Caco-2 (cell line): ENCODE measurements around the gene FNDC3B. TPM values are rescaled to one million over a fixed set of nuclear protein-coding genes. Genes with fewer than 3 reads are reported as not detected.

ENCODE experiments used
- BruUV-seq: library from RNA; stranded (reverse); fragments of 400-500 nt; replicated peaks from 2 replicates; lab custom pipeline; 2021; lab: Mats Ljungman, UMichigan
- CTCF ChIA-PET: fragments of 300-600 bp; sonication (Branson Sonifier 250); formaldehyde crosslinking; loops from one replicate; lab custom pipeline; 2022; ENCODE audit warnings: antibody characterized with exemption; lab: Charles Lee
- POLR2A ChIA-PET: fragments of 300-600 bp; sonication (Branson Sonifier 250); formaldehyde crosslinking; loops from one replicate; lab custom pipeline; 2022; ENCODE audit warnings: antibody characterized with exemption; lab: Charles Lee
- DNase-seq, 2 experiments: peaks; one replicate each; pipeline versions ENCODE4 v3.0.0 to v3.0.0-alpha.2; 2020 to 2022
- H3K27me3 ChIP-seq: replicated peaks from 2 replicates; pipeline ENCODE4 v1.6.0; 2011; ENCODE audit warnings: low read length; ENCODE audit not compliant: control insufficient read depth, insufficient read depth
- H3K36me3 ChIP-seq: 2 replicates; pipeline ENCODE4 v1.5.1; 2011; ENCODE audit warnings: low read length; ENCODE audit not compliant: control insufficient read depth, insufficient read depth
- H3K4me1 ChIP-seq: fragments of 250-450 bp; sonication (Bioruptor Pico); 2 replicates; pipeline ENCODE4 v1.5.1; 2020; ENCODE audit warnings: mild to moderate bottlenecking
- H3K4me3 ChIP-seq: 2 replicates; pipeline ENCODE4 v1.5.1; 2011; ENCODE audit warnings: low read depth, mild to moderate bottlenecking, control low read depth, low read length
- H3K9me3 ChIP-seq: fragments of 250-450 bp; sonication (Bioruptor Pico); 2 replicates; pipeline ENCODE4 v1.5.1; 2020; ENCODE audit warnings: mild to moderate bottlenecking, moderate library complexity
- H3K27ac Mint-ChIP-seq: one replicate; pipeline ENCODE4 v1.8.0; 2022; ENCODE audit warnings: mixed read lengths; ENCODE audit not compliant: unreplicated experiment
- H3K27me3 Mint-ChIP-seq: one replicate; pipeline ENCODE4 v1.8.0; 2022; ENCODE audit warnings: mixed read lengths; ENCODE audit not compliant: insufficient read depth, unreplicated experiment
- H3K36me3 Mint-ChIP-seq: one replicate; pipeline ENCODE4 v1.8.0; 2022; ENCODE audit warnings: mild to moderate bottlenecking, mixed read lengths; ENCODE audit not compliant: insufficient read depth, unreplicated experiment
- H3K4me1 Mint-ChIP-seq: one replicate; pipeline ENCODE4 v1.8.0; 2022; ENCODE audit warnings: low read depth, mixed read lengths; ENCODE audit not compliant: unreplicated experiment
- H3K4me3 Mint-ChIP-seq: one replicate; pipeline ENCODE4 v1.8.0; 2022; ENCODE audit warnings: mild to moderate bottlenecking, moderate library complexity, mixed read lengths; ENCODE audit not compliant: unreplicated experiment
- H3K9me3 Mint-ChIP-seq: one replicate; pipeline ENCODE4 v1.8.0; 2022; ENCODE audit warnings: mixed read lengths; ENCODE audit not compliant: unreplicated experiment
- CTCF ChIP-seq, 2 experiments: fragments of 200-600 bp in 1 of 2; IDR thresholded peaks; 1 replicate in 1 of 2; 2 replicates in 1 of 2; pipeline versions ENCODE4 v1.5.1 to v1.8.0; 2011 to 2022; ENCODE audit warnings: antibody characterized with exemption in 1 of 2, control low read depth in 1 of 2, inconsistent platforms in 1 of 2, low read depth in 1 of 2, low read length in 1 of 2, mild to moderate bottlenecking in 1 of 2, moderate library complexity in 1 of 2; ENCODE audit not compliant: insufficient read depth in 1 of 2, severe bottlenecking in 1 of 2, unreplicated experiment in 1 of 2
- intact Hi-C: fragments of 100-400 bp; cut with micrococcal nuclease; formaldehyde crosslinking; loops from one replicate; pipeline ENCODE4 v1.10.0; 2022; ENCODE audit not compliant: unreplicated experiment
- total RNA-seq: library from RNA; stranded (reverse); gene quantifications from 2 replicates; pipeline ENCODE4 v1.2.3, GENCODE V29; 2022

Gene FNDC3B
- total RNA-seq, 1 experiment from 2014 or later = 59.8 TPM

GRCh38 chr3:172384836-172385235 lies 345.5 kb downstream of the FNDC3B start:
- Histone ChIP-seq H3K9me3 (no peaks in the 10 kb centered on the region), H3K36me3 (no peaks in the 10 kb centered on the region; the same call in 1 of the 2 replicates), H3K4me1 (no peaks in the 10 kb centered on the region), H3K4me3 (no peak overlapping the region), H3K27me3 (no peaks in the 10 kb centered on the region)
- ChIA-PET CTCF (interaction anchor here (0.7 kb wide), 1 partner anchor 337 kb away, joined by 4 read pairs; no protein-coding TSS in a partner anchor), POLR2A (no interaction called here)
- peaks cover 26% of the 10 kb centered on the region for H3K36me3 Mint-ChIP-seq
- H3K4me3 Mint-ChIP-seq = no peak overlapping the region
- intact Hi-C loops = no loop called here
- H3K9me3 Mint-ChIP-seq = no peaks in the 10 kb centered on the region
- no peak overlapping the region for H3K27ac Mint-ChIP-seq
- BruUV-seq = no TSS peak
- no peaks in the 10 kb centered on the region for H3K4me1 Mint-ChIP-seq
- no peaks in the 10 kb centered on the region for H3K27me3 Mint-ChIP-seq
- TF ChIP-seq CTCF (IDR thresholded peaks at IDR 0.05; ENCODE audit: insufficient read depth in 1 of 2, low read depth in 1 of 2, low read length in 1 of 2, severe bottlenecking in 1 of 2, unreplicated experiment in 1 of 2) = no peak
- no peak for DNase-seq

- TF ChIP-seq CTCF (IDR thresholded peaks at IDR 0.05; ENCODE audit: insufficient read depth in 1 of 2, low read depth in 1 of 2, low read length in 1 of 2, severe bottlenecking in 1 of 2, unreplicated experiment in 1 of 2) = no peak
- Mint-ChIP-seq H3K36me3 (peaks cover 18% of the 10 kb centered on the region), H3K4me3 (no peak overlapping the region), H3K4me1 (no peaks in the 10 kb centered on the region), H3K9me3 (no peaks in the 10 kb centered on the region), H3K27me3 (no peaks in the 10 kb centered on the region), H3K27ac (no peak overlapping the region)
- no TSS peak for BruUV-seq
- H3K27me3 ChIP-seq = no peaks in the 10 kb centered on the region
- CTCF ChIA-PET = no interaction called here
- POLR2A ChIA-PET = no interaction called here
- H3K9me3 ChIP-seq = no peaks in the 10 kb centered on the region
- no peak overlapping the region for H3K4me3 ChIP-seq
- no peak for DNase-seq
- intact Hi-C loops = no loop called here
- H3K4me1 ChIP-seq = no peaks in the 10 kb centered on the region
- no peaks in the 10 kb centered on the region for H3K36me3 ChIP-seq
These were observed 348.4 kb downstream of the FNDC3B start for GRCh38 chr3:172387728-172388127.

- no peaks in the 10 kb centered on the region for H3K4me1 Mint-ChIP-seq
- Histone ChIP-seq H3K27me3 (no peaks in the 10 kb centered on the region), H3K4me3 (no peak overlapping the region), H3K9me3 (no peaks in the 10 kb centered on the region), H3K36me3 (no peaks in the 10 kb centered on the region), H3K4me1 (no peaks in the 10 kb centered on the region)
- intact Hi-C loops = no loop called here
- ChIA-PET CTCF (no interaction called here), POLR2A (no interaction called here)
- no peak overlapping the region for H3K4me3 Mint-ChIP-seq
- DNase-seq = no peak
- H3K27ac Mint-ChIP-seq = no peak overlapping the region
- H3K9me3 Mint-ChIP-seq = no peaks in the 10 kb centered on the region
- TF ChIP-seq CTCF (IDR thresholded peaks at IDR 0.05; ENCODE audit: insufficient read depth in 1 of 2, low read depth in 1 of 2, low read length in 1 of 2, severe bottlenecking in 1 of 2, unreplicated experiment in 1 of 2) = no peak
- BruUV-seq = no TSS peak
- H3K27me3 Mint-ChIP-seq = no peaks in the 10 kb centered on the region
- H3K36me3 Mint-ChIP-seq = peaks cover 26% of the 10 kb centered on the region
These were observed 349.2 kb downstream of the FNDC3B start for GRCh38 chr3:172388412-172389078.
